Esophagus muscularis mucosa (tissue), 4 donors: ENCODE data around the gene OPRL1.
"Not testable (repeated sequence)": the region's sequence is repeated elsewhere in the genome, so short reads cannot be mapped to it uniquely, and the experiment has no call there.

Experiments
- EP300 ChIP-seq: sonication (generic); formaldehyde crosslinking; IDR thresholded peaks from one replicate; pipeline ENCODE4 v1.6.1; 2017; ENCODE audit warnings: antibody characterized with exemption
- POLR2A ChIP-seq: fragments of 450-650 bp; IDR thresholded peaks from one replicate; pipeline ENCODE4 v1.6.1; 2017; ENCODE audit warnings: antibody characterized with exemption, moderate library complexity, mild to moderate bottlenecking, low read depth
- POLR2AphosphoS5 ChIP-seq, 2 donors: sonication (generic); formaldehyde crosslinking; IDR thresholded peaks; one replicate each; pipeline ENCODE4 v1.6.1; 2017; ENCODE audit warnings: antibody characterized with exemption in 2 of 2
- TF ChIP-seq, protein P1 (sequence below), 3 experiments: fragments of 200-600 bp in 2 of 3; fragments of 450-650 bp in 1 of 3; sonication (generic) in 2 of 3; IDR thresholded peaks; one replicate each; pipeline ENCODE4 v1.5.1; 2017 to 2019; ENCODE audit warnings: antibody characterized with exemption in 3 of 3, mild to moderate bottlenecking in 2 of 3, moderate library complexity in 1 of 3

DNA sequence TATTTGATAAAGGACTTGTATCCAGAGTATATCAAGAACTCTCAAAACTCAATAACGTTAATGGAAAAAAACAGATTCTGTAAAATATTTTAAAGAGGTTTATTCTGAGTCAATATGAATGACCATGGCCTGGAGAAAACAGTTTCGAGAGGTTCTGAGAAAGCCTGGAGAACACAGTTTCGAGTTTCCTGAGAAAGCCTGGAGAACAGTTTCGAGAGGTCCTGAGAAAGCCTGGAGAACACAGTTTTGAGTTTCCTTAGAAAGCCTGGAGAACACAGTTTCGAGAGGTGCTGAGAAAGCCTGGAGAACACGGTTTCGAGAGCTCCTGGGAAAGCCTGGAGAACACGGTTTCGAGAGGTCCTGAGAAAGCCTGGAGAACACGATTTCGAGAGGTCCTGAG is 43.0 kb downstream of the OPRL1 start:
- TF ChIP-seq, protein P1, sequence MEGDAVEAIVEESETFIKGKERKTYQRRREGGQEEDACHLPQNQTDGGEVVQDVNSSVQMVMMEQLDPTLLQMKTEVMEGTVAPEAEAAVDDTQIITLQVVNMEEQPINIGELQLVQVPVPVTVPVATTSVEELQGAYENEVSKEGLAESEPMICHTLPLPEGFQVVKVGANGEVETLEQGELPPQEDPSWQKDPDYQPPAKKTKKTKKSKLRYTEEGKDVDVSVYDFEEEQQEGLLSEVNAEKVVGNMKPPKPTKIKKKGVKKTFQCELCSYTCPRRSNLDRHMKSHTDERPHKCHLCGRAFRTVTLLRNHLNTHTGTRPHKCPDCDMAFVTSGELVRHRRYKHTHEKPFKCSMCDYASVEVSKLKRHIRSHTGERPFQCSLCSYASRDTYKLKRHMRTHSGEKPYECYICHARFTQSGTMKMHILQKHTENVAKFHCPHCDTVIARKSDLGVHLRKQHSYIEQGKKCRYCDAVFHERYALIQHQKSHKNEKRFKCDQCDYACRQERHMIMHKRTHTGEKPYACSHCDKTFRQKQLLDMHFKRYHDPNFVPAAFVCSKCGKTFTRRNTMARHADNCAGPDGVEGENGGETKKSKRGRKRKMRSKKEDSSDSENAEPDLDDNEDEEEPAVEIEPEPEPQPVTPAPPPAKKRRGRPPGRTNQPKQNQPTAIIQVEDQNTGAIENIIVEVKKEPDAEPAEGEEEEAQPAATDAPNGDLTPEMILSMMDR (IDR thresholded peaks at IDR 0.05), result not testable (repeated sequence)
- not testable (repeated sequence) for TF ChIP-seq POLR2A; EP300; POLR2AphosphoS5 (IDR thresholded peaks at IDR 0.05)
